WTC11 (cell line): ENCODE results near the gene ARHGAP15. TPM values are rescaled to one million over a fixed set of nuclear protein-coding genes. Genes with fewer than 3 reads are reported as not detected.

ENCODE experiments used
- ATAC-seq: fragments of 200-7000 bp; cut with Tn5 transposase; 2 replicates; pipeline ENCODE4 v1.10.0; 2021; ENCODE audit warnings: mild to moderate bottlenecking, moderate library complexity
- CTCF ChIA-PET: fragments of 300-600 bp; sonication (Branson Sonifier 250); formaldehyde crosslinking; loops from one replicate; lab custom pipeline; 2021; ENCODE audit warnings: antibody characterized with exemption; lab: Charles Lee
- POLR2A ChIA-PET: fragments of 350-600 bp; sonication (Branson Sonifier 250); formaldehyde crosslinking; loops from one replicate; lab custom pipeline; 2021; ENCODE audit warnings: antibody characterized with exemption; lab: Charles Lee
- DNase-seq: peaks from one replicate; pipeline ENCODE4 v3.0.0; 2021; ENCODE audit warnings: low spot score
- H3K27ac Mint-ChIP-seq: 2 replicates; pipeline ENCODE4 v1.8.0; 2021; ENCODE audit warnings: mixed read lengths
- H3K27me3 Mint-ChIP-seq: 2 replicates; pipeline ENCODE4 v1.8.0; 2021; ENCODE audit warnings: low read depth, mild to moderate bottlenecking, moderate library complexity, mixed read lengths
- H3K36me3 Mint-ChIP-seq: 2 replicates; pipeline ENCODE4 v1.8.0; 2021; ENCODE audit warnings: mixed read lengths
- H3K4me1 Mint-ChIP-seq: 2 replicates; pipeline ENCODE4 v1.8.0; 2022; ENCODE audit warnings: mixed read lengths
- H3K4me3 Mint-ChIP-seq: 2 replicates; pipeline ENCODE4 v1.8.0; 2021; ENCODE audit warnings: mild to moderate bottlenecking, moderate library complexity, mixed read lengths
- H3K9me3 Mint-ChIP-seq: 2 replicates; pipeline ENCODE4 v1.8.0; 2021; ENCODE audit warnings: mixed read lengths
- ATF2 ChIP-seq: sonication (generic); formaldehyde crosslinking; IDR thresholded peaks from 2 replicates; pipeline ENCODE4 v1.8.1; 2022; ENCODE audit warnings: low read depth, missing genetic modification reagents, borderline replicate concordance
- CBFB ChIP-seq: sonication (generic); formaldehyde crosslinking; IDR thresholded peaks from 2 replicates; pipeline ENCODE4 v1.8.1; 2022; ENCODE audit warnings: mild to moderate bottlenecking, low read depth, missing genetic modification reagents
- CDX4 ChIP-seq: fragments of 250-450 bp; sonication (Bioruptor Pico); IDR thresholded peaks from 2 replicates; pipeline ENCODE4 v1.9.0; 2021; ENCODE audit warnings: moderate library complexity, mild to moderate bottlenecking, inconsistent platforms, borderline replicate concordance
- CTCF ChIP-seq: fragments of 200-600 bp; IDR thresholded peaks from 2 replicates; pipeline ENCODE4 v1.8.0; 2022; ENCODE audit warnings: antibody characterized with exemption
- E2F1 ChIP-seq: sonication (generic); formaldehyde crosslinking; IDR thresholded peaks from 2 replicates; pipeline ENCODE4 v1.8.0; 2022; ENCODE audit warnings: mild to moderate bottlenecking, missing genetic modification reagents
- E2F4 ChIP-seq: sonication (generic); formaldehyde crosslinking; IDR thresholded peaks from 2 replicates; pipeline ENCODE4 v1.8.1; 2022; ENCODE audit warnings: low read depth, mild to moderate bottlenecking, moderate library complexity, missing genetic modification reagents, borderline replicate concordance
- E2F5 ChIP-seq: sonication (generic); formaldehyde crosslinking; IDR thresholded peaks from 2 replicates; pipeline ENCODE4 v1.8.1; 2022; ENCODE audit warnings: mild to moderate bottlenecking, moderate library complexity, missing genetic modification reagents
- ERG ChIP-seq: fragments of 250-450 bp; sonication (Bioruptor Pico); IDR thresholded peaks from 2 replicates; pipeline ENCODE4 v1.8.0; 2021; ENCODE audit warnings: mild to moderate bottlenecking
- GRHL2 ChIP-seq: fragments of 250-450 bp; sonication (Bioruptor Pico); IDR thresholded peaks from 2 replicates; pipeline ENCODE4 v1.8.0; 2022; ENCODE audit warnings: mild to moderate bottlenecking, moderate library complexity; ENCODE audit not compliant: insufficient replicate concordance, severe bottlenecking
- JAZF1 ChIP-seq: fragments of 250-450 bp; sonication (Bioruptor Pico); IDR thresholded peaks from 2 replicates; pipeline ENCODE4 v1.9.0; 2021; ENCODE audit warnings: moderate library complexity, mild to moderate bottlenecking, inconsistent platforms
- MYBL2 ChIP-seq: sonication (generic); formaldehyde crosslinking; IDR thresholded peaks from 2 replicates; pipeline ENCODE4 v1.8.1; 2023; ENCODE audit warnings: mild to moderate bottlenecking, moderate library complexity, missing genetic modification reagents
- PRRX2 ChIP-seq: fragments of 250-450 bp; sonication (Bioruptor Pico); IDR thresholded peaks from 2 replicates; pipeline ENCODE4 v1.8.0; 2021; ENCODE audit warnings: mild to moderate bottlenecking
- SOX15 ChIP-seq: fragments of 250-450 bp; sonication (Bioruptor Pico); IDR thresholded peaks from 2 replicates; pipeline ENCODE4 v1.9.0; 2021; ENCODE audit warnings: mild to moderate bottlenecking
- SP1 ChIP-seq: sonication (generic); formaldehyde crosslinking; conservative IDR thresholded peaks from 2 replicates; pipeline ENCODE4 v1.8.1; 2022; ENCODE audit warnings: missing genetic modification reagents
- TEAD1 ChIP-seq: sonication (generic); formaldehyde crosslinking; IDR thresholded peaks from 2 replicates; pipeline ENCODE4 v1.8.0; 2022; ENCODE audit warnings: mild to moderate bottlenecking, missing genetic modification reagents
- TEAD4 ChIP-seq: sonication (generic); formaldehyde crosslinking; IDR thresholded peaks from 2 replicates; pipeline ENCODE4 v1.8.0; 2022; ENCODE audit warnings: mild to moderate bottlenecking, missing genetic modification reagents
- USF1 ChIP-seq: sonication (generic); formaldehyde crosslinking; IDR thresholded peaks from 2 replicates; pipeline ENCODE4 v1.8.0; 2022; ENCODE audit warnings: mild to moderate bottlenecking, missing genetic modification reagents
- ZBTB21 ChIP-seq: sonication (generic); formaldehyde crosslinking; IDR thresholded peaks from 2 replicates; pipeline ENCODE4 v1.8.1; 2023; ENCODE audit warnings: mild to moderate bottlenecking, missing genetic modification reagents, borderline replicate concordance
- ZBTB43 ChIP-seq: sonication (generic); formaldehyde crosslinking; IDR thresholded peaks from 2 replicates; pipeline ENCODE4 v1.8.1; 2023; ENCODE audit warnings: mild to moderate bottlenecking, missing genetic modification reagents
- ZNF671 ChIP-seq: fragments of 250-450 bp; sonication (Bioruptor Pico); IDR thresholded peaks from 2 replicates; pipeline ENCODE4 v1.8.0; 2021; ENCODE audit warnings: mild to moderate bottlenecking
- total RNA-seq: library from RNA; stranded (reverse); gene quantifications from 3 replicates; pipeline ENCODE4 v1.2.3, GENCODE V29; 2021

ARHGAP15 gene
- total RNA-seq, 1 experiment from 2014 or later = 0.28 TPM

- no peak overlapping the region for H3K4me3 Mint-ChIP-seq
- TF ChIP-seq E2F5 = no peak
- no peak for TF ChIP-seq ERG (CRISPR knock-in tag)
- TF ChIP-seq ZNF671 (CRISPR knock-in tag) = no peak
- TF ChIP-seq SOX15 (CRISPR knock-in tag) = no peak
- no peak for TF ChIP-seq ZBTB21 (CRISPR knock-in tag)
- TF ChIP-seq TEAD4 (CRISPR knock-in tag) = no peak
- TF ChIP-seq CTCF = no peak
- TF ChIP-seq GRHL2 (CRISPR knock-in tag) = no peak
- TF ChIP-seq E2F1 (CRISPR knock-in tag) = no peak
- TF ChIP-seq CBFB (CRISPR knock-in tag) = no peak
- TF ChIP-seq CDX4 (CRISPR knock-in tag) = no peak
- no peak for TF ChIP-seq JAZF1
- no peak for TF ChIP-seq MYBL2 (CRISPR knock-in tag)
- no peak for TF ChIP-seq PRRX2 (CRISPR knock-in tag)
- no peak for TF ChIP-seq SP1
- TF ChIP-seq USF1 (CRISPR knock-in tag) = no peak
- no peak for TF ChIP-seq TEAD1
- TF ChIP-seq ATF2 (CRISPR knock-in tag) = no peak
- TF ChIP-seq ZBTB43 (CRISPR knock-in tag) = no peak
- TF ChIP-seq E2F4 (CRISPR knock-in tag) = no peak
- TF ChIP-seq, all 79 proteins: peak for 0
- POLR2A ChIA-PET = no interaction called here
- CTCF ChIA-PET = no interaction called here
- ATAC-seq = no peak
- Mint-ChIP-seq H3K27ac (no peak overlapping the region), H3K36me3 (no peaks in the 10 kb centered on the region), H3K4me1 (no peaks in the 10 kb centered on the region), H3K9me3 (peaks cover 8% of the 10 kb centered on the region; the same call in 1 of the 2 replicates), H3K27me3 (no peaks in the 10 kb centered on the region)
- DNase-seq = no peak
These were observed 44.0 kb upstream of the ARHGAP15 start for GRCh38 chr2:143085125-143085784.
